A549 (cell line): ENCODE measurements around the gene NAPA.

ENCODE experiments used
- BHLHE40 ChIP-seq: IDR thresholded peaks from 2 replicates; pipeline ENCODE4 v1.6.1; 2012; ENCODE audit warnings: low read depth, low read length, inconsistent platforms
- EP300 ChIP-seq, 2 experiments: fragments of >200 bp; sonication (Bioruptor Twin); formaldehyde crosslinking; IDR thresholded peaks; 2 replicates in 1 of 2; 3 replicates in 1 of 2; pipeline ENCODE4 v1.6.1; 2016 to 2017
- HEYL ChIP-seq: fragments of 250-450 bp; sonication (Bioruptor Pico); IDR thresholded peaks from 2 replicates; pipeline ENCODE4 v1.8.0; 2021; ENCODE audit warnings: mild to moderate bottlenecking, moderate library complexity
- JUN ChIP-seq, 2 experiments: fragments of >200 bp; sonication (Bioruptor Twin); formaldehyde crosslinking; IDR thresholded peaks; 2 replicates in 1 of 2; 3 replicates in 1 of 2; pipeline ENCODE4 v1.6.1; 2016 to 2017
- MYC ChIP-seq: IDR thresholded peaks from 2 replicates; pipeline ENCODE4 v1.6.1; 2012; ENCODE audit warnings: mild to moderate bottlenecking, inconsistent platforms, low read length, improper control_type of control experiment, borderline replicate concordance
- POLR2A ChIP-seq: IDR thresholded peaks from 2 replicates; pipeline ENCODE4 v1.6.1; 2012; ENCODE audit warnings: mild to moderate bottlenecking, low read length
- SMC3 ChIP-seq: fragments of >200 bp; sonication (Bioruptor Twin); formaldehyde crosslinking; IDR thresholded peaks from 3 replicates; pipeline ENCODE4 v1.6.1; 2018; ENCODE audit warnings: inconsistent platforms
- ZSCAN20 ChIP-seq: fragments of 250-450 bp; sonication (Bioruptor Pico); IDR thresholded peaks from 2 replicates; pipeline ENCODE4 v1.8.0; 2022; ENCODE audit warnings: mild to moderate bottlenecking, moderate library complexity
- TF ChIP-seq, protein P1 (sequence below): fragments of >200 bp; sonication (Bioruptor Twin); formaldehyde crosslinking; IDR thresholded peaks from 3 replicates; pipeline ENCODE4 v1.5.1; 2016
- TF ChIP-seq, protein P2 (sequence below): fragments of >200 bp; sonication (Bioruptor Twin); formaldehyde crosslinking; IDR thresholded peaks from 3 replicates; pipeline ENCODE4 v1.6.1; 2016
- TF ChIP-seq, protein P3 (sequence below): IDR thresholded peaks from 2 replicates; pipeline ENCODE4 v1.6.1; 2012
- TF ChIP-seq, protein P4 (sequence below): fragments of 200-600 bp; sonication (generic); IDR thresholded peaks from 2 replicates; pipeline ENCODE4 v1.6.1; 2016; ENCODE audit warnings: antibody characterized with exemption, mild to moderate bottlenecking, moderate library complexity

DNA sequence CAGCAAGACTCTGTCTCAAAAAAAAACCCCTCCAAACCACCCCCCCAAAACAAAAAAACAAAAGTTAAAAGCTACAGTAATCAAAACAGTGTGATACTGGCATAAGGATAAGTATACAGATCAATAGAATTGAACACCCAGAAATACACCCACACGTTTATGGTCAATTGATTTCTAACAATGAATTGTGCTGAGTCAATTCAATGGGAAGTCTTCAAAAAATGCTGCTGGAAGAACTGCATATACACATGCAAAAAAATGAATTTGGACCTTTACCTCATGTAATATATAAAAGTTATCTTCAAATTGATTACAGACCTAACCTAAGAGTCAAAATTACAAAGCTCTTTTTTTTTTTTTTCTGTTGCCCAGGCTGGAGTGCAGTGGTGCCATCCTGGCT lies 19.8 kb upstream of the NAPA start:
- TF ChIP-seq, protein P1, sequence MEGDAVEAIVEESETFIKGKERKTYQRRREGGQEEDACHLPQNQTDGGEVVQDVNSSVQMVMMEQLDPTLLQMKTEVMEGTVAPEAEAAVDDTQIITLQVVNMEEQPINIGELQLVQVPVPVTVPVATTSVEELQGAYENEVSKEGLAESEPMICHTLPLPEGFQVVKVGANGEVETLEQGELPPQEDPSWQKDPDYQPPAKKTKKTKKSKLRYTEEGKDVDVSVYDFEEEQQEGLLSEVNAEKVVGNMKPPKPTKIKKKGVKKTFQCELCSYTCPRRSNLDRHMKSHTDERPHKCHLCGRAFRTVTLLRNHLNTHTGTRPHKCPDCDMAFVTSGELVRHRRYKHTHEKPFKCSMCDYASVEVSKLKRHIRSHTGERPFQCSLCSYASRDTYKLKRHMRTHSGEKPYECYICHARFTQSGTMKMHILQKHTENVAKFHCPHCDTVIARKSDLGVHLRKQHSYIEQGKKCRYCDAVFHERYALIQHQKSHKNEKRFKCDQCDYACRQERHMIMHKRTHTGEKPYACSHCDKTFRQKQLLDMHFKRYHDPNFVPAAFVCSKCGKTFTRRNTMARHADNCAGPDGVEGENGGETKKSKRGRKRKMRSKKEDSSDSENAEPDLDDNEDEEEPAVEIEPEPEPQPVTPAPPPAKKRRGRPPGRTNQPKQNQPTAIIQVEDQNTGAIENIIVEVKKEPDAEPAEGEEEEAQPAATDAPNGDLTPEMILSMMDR, result no peak
- TF ChIP-seq, protein P2, sequence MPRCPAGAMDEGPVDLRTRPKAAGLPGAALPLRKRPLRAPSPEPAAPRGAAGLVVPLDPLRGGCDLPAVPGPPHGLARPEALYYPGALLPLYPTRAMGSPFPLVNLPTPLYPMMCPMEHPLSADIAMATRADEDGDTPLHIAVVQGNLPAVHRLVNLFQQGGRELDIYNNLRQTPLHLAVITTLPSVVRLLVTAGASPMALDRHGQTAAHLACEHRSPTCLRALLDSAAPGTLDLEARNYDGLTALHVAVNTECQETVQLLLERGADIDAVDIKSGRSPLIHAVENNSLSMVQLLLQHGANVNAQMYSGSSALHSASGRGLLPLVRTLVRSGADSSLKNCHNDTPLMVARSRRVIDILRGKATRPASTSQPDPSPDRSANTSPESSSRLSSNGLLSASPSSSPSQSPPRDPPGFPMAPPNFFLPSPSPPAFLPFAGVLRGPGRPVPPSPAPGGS, result no peak
- no peak for TF ChIP-seq JUN (IDR thresholded peaks at IDR 0.05)
- TF ChIP-seq POLR2A, result no peak
- TF ChIP-seq, protein P3, sequence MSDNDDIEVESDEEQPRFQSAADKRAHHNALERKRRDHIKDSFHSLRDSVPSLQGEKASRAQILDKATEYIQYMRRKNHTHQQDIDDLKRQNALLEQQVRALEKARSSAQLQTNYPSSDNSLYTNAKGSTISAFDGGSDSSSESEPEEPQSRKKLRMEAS, result no peak
- TF ChIP-seq HEYL (CRISPR knock-in tag), result no peak
- TF ChIP-seq, protein P4, sequence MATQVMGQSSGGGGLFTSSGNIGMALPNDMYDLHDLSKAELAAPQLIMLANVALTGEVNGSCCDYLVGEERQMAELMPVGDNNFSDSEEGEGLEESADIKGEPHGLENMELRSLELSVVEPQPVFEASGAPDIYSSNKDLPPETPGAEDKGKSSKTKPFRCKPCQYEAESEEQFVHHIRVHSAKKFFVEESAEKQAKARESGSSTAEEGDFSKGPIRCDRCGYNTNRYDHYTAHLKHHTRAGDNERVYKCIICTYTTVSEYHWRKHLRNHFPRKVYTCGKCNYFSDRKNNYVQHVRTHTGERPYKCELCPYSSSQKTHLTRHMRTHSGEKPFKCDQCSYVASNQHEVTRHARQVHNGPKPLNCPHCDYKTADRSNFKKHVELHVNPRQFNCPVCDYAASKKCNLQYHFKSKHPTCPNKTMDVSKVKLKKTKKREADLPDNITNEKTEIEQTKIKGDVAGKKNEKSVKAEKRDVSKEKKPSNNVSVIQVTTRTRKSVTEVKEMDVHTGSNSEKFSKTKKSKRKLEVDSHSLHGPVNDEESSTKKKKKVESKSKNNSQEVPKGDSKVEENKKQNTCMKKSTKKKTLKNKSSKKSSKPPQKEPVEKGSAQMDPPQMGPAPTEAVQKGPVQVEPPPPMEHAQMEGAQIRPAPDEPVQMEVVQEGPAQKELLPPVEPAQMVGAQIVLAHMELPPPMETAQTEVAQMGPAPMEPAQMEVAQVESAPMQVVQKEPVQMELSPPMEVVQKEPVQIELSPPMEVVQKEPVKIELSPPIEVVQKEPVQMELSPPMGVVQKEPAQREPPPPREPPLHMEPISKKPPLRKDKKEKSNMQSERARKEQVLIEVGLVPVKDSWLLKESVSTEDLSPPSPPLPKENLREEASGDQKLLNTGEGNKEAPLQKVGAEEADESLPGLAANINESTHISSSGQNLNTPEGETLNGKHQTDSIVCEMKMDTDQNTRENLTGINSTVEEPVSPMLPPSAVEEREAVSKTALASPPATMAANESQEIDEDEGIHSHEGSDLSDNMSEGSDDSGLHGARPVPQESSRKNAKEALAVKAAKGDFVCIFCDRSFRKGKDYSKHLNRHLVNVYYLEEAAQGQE, result no peak
- no peak for TF ChIP-seq ZSCAN20 (CRISPR knock-in tag)
- TF ChIP-seq BHLHE40, result no peak
- TF ChIP-seq MYC, result no peak
- no peak for TF ChIP-seq EP300 (IDR thresholded peaks at IDR 0.05)
- TF ChIP-seq SMC3, result no peak
